ENCODE results near the gene NFYC.

DNA sequence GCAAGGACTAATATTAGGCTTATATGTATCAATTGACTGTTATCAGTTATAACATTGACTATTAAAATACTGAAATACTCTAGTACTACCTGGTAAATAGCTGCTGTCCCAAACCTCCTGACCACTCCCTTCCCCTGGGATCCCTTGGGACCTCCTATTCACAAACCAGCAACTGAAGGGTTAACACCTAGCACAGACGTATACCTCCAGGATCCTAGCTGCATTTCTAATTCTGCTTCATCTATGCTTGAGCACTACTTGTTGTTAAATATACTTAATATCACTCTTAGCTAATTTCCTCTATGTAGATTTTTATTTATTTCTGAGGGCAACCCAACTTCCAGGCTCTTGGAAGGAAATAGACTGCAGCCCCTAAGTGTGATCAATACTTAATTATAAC, 1.8 kb upstream of the NFYC start:
- TF ChIP-seq EP300 (IDR thresholded peaks at IDR 0.05) (no peak), POLR2A (IDR thresholded peaks at IDR 0.05) (no peak)
- TF ChIP-seq, protein P1, sequence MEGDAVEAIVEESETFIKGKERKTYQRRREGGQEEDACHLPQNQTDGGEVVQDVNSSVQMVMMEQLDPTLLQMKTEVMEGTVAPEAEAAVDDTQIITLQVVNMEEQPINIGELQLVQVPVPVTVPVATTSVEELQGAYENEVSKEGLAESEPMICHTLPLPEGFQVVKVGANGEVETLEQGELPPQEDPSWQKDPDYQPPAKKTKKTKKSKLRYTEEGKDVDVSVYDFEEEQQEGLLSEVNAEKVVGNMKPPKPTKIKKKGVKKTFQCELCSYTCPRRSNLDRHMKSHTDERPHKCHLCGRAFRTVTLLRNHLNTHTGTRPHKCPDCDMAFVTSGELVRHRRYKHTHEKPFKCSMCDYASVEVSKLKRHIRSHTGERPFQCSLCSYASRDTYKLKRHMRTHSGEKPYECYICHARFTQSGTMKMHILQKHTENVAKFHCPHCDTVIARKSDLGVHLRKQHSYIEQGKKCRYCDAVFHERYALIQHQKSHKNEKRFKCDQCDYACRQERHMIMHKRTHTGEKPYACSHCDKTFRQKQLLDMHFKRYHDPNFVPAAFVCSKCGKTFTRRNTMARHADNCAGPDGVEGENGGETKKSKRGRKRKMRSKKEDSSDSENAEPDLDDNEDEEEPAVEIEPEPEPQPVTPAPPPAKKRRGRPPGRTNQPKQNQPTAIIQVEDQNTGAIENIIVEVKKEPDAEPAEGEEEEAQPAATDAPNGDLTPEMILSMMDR (IDR thresholded peaks at IDR 0.05): no peak
